Measurements from ENCODE around the gene METTL9.
"Not testable (repeated sequence)": the region's sequence is repeated elsewhere in the genome, so short reads cannot be mapped to it uniquely, and the experiment has no call there.

The METTL9 gene

DNA sequence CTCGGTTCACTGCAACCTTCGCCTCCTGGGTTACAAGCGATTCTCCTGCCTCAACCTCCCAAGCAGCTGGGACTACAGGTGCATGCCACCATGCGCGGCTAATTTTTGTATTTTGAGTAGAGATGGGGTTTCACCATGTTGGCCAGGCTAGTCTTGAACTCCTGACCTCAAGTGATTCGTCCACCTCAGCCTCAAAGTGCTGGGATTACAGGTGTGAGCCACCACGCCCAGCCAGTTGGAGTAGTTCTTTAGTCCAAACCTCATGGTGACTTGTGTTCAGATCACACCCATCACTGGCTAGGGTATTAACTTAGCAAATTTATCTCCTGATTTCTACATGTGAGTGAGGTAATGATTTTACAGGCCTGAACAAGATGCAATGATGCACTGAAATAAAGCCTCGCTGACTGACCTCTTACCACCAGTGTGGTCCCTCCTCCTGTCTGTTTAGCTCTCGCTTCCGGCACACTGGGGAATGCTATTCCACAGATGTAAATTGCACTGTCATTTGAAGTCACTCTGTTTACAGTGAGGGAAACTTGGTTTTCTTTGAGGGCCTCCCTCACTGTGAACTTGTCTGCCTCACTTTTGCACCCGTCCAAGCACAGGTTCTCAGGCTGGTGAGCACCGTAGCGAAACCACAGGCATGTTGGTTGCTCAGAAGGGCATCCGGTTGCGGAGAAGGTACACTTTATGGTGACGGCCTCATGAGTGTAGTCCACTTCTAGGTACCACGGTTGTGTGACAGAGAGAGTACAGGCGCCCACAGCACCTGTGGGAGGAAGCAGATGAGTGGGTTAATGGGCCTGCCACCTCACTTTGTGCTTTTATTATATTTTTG, 47.6 kb downstream of the METTL9 start:
- DNase-seq (ENCODE audit: extremely low read depth, insufficient read length) = peak; percentile 81
- Histone ChIP-seq H3K27me3 (replicated peaks; ENCODE audit: control insufficient read depth, insufficient read depth, low read length) (no peaks in the 10 kb centered on the region), H3K4me3 (replicated peaks; ENCODE audit: low read depth, low read length) (no peak overlapping the region), H3K36me3 (ENCODE audit: control insufficient read depth, insufficient read depth, low read length) (no peaks in the 10 kb centered on the region; the same call in 1 of the 2 replicates)
- TF ChIP-seq, protein P1, sequence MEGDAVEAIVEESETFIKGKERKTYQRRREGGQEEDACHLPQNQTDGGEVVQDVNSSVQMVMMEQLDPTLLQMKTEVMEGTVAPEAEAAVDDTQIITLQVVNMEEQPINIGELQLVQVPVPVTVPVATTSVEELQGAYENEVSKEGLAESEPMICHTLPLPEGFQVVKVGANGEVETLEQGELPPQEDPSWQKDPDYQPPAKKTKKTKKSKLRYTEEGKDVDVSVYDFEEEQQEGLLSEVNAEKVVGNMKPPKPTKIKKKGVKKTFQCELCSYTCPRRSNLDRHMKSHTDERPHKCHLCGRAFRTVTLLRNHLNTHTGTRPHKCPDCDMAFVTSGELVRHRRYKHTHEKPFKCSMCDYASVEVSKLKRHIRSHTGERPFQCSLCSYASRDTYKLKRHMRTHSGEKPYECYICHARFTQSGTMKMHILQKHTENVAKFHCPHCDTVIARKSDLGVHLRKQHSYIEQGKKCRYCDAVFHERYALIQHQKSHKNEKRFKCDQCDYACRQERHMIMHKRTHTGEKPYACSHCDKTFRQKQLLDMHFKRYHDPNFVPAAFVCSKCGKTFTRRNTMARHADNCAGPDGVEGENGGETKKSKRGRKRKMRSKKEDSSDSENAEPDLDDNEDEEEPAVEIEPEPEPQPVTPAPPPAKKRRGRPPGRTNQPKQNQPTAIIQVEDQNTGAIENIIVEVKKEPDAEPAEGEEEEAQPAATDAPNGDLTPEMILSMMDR (IDR thresholded peaks at IDR 0.05; ENCODE audit: insufficient read depth, low read length, poor library complexity, severe bottlenecking) = no peak

DNA sequence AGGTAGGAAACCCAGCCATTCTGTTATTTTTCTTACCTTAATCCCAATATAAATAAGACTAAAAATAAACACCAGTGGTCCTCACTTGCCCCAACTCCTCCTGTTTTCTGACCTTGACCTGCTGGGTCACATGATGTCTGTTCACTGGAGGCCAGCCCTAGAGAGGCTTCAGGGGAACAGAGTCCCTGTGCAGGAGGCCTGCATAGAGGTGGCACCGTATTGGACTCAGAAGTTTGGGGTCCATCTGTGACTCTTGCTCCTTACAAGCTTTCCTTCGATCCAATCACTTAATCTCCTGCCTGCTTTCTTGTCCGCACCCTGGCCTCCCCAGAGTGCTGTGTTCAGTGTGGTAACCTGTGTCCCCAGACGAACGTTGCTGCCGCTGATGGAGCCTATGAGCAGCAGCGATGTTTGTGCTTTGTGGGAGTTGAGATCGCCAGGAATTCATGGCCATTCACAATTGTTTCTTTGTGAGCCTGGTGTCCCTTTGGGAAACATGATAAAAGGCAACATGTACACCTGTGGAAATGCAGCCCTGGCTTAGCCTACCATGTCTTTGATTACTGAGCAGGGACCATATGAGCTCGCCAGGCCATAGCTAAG, 48.3 kb downstream of the METTL9 start:
- Histone ChIP-seq H3K27me3 (replicated peaks; ENCODE audit: control insufficient read depth, insufficient read depth, low read length) (no peaks in the 10 kb centered on the region), H3K4me3 (replicated peaks; ENCODE audit: low read depth, low read length) (no peak overlapping the region), H3K36me3 (ENCODE audit: control insufficient read depth, insufficient read depth, low read length) (no peaks in the 10 kb centered on the region; the same call in 1 of the 2 replicates)
- no peak for DNase-seq (ENCODE audit: extremely low read depth, insufficient read length)
- TF ChIP-seq, protein P1 (IDR thresholded peaks at IDR 0.05; ENCODE audit: insufficient read depth, low read length, poor library complexity, severe bottlenecking) = no peak

DNA sequence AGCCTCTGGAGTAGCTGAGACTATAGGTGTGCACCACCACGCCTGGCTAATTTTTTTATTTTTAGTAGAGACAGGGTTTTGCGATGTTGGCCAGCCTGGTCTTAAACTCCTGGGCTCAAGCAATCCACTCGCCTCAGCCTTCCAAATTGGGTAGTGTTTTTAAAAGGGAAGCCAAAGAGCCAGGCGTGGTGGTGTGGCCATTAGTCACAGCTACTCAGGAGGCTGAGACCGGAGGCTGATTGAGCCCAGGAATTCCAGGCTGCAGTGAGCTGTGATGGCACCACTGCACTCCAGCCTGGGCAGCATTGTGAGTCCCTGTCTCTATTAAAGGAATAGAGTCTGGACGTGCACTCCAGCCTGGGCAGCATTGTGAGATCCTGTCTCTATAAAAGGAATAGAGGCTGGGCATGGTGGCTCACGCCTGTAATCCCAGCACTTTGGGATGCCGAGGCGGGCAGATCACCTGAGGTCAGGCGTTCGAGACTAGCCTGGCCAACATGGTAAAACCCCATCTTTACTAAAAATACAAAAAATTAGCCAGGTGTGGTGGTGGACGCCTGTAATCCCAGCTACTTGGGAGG, 50.5 kb downstream of the METTL9 start:
- not testable (repeated sequence) for H3K36me3 ChIP-seq (ENCODE audit: control insufficient read depth, insufficient read depth, low read length); DNase-seq (ENCODE audit: extremely low read depth, insufficient read length); H3K27me3 ChIP-seq (replicated peaks; ENCODE audit: control insufficient read depth, insufficient read depth, low read length); H3K4me3 ChIP-seq (replicated peaks; ENCODE audit: low read depth, low read length)

DNA sequence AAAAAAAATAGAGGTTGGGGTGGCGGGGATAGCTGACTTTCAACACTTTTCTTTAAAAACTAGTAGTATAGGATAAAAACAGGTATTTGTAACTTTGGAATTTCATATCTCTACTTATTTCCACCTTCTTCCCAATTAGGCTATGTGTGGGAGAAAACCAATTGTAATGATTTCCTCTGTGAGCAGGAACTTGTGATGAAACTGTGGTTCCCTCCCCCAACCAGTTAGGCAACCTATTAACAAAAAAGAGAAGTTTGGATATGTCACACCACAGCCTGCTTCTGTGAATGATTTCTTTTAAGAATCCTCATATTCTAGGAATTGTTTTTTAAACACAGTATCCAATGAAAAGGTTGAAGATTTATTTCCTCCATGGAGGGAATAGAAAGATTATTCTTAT, 51.1 kb downstream of the METTL9 start:
- no peak for DNase-seq (ENCODE audit: extremely low read depth, insufficient read length)
- Histone ChIP-seq H3K36me3 (ENCODE audit: control insufficient read depth, insufficient read depth, low read length) (no peaks in the 10 kb centered on the region; the same call in 1 of the 2 replicates), H3K4me3 (replicated peaks; ENCODE audit: low read depth, low read length) (no peak overlapping the region), H3K27me3 (replicated peaks; ENCODE audit: control insufficient read depth, insufficient read depth, low read length) (no peaks in the 10 kb centered on the region; the same call in 1 of the 2 replicates)
- TF ChIP-seq, protein P1 (IDR thresholded peaks at IDR 0.05; ENCODE audit: insufficient read depth, low read length, poor library complexity, severe bottlenecking) = no peak

DNA sequence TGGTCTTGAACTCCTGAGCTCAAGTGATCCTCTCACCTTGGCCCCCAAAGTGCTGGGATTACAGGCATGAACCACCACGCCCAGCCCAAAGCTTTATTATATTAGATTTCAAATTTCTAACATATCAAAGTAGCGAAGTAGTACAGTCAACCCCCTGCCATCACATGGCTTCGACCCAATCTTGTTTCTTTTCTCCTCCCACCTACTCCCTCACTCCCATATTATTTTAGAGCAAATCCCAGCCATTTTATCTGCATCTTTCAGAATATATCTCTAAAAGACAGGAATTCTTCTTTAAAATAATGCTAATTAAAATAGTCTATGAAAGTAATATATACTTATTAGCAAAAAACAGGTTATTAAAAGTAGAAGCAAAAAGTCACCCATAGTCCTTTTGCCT, 52.1 kb downstream of the METTL9 start:
- Histone ChIP-seq H3K4me3 (replicated peaks; ENCODE audit: low read depth, low read length) (no peak overlapping the region), H3K36me3 (ENCODE audit: control insufficient read depth, insufficient read depth, low read length) (no peaks in the 10 kb centered on the region; the same call in 1 of the 2 replicates), H3K27me3 (replicated peaks; ENCODE audit: control insufficient read depth, insufficient read depth, low read length) (no peaks in the 10 kb centered on the region; the same call in 1 of the 2 replicates)
- TF ChIP-seq, protein P1 (IDR thresholded peaks at IDR 0.05; ENCODE audit: insufficient read depth, low read length, poor library complexity, severe bottlenecking) = no peak
- no peak for DNase-seq (ENCODE audit: extremely low read depth, insufficient read length)

DNA sequence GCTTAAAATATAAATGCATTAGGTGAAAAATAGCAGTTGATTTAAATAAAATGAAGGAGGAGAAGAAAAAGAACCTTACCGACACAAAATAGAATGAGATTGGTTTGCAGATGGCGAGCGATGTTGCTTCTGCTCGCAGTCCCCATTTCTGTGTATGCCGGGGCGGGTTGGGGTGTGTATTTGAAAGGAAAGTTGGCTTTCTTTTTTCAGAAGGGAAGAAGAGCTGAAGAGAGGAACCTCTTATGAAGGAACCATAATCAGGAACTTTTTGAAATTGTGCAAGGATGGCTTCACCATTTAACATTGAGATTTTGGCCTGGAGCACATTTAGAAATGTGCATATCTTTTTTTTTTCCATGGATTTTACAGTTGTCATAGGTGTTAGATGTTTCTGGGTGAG, 53.1 kb downstream of the METTL9 start, which contains the start of gene IGSF6:
TSS of gene IGSF6 (minus strand) at position 156 of the 400 bp plus-strand sequence. CDS start at position 146, 10 bp downstream.
- Histone ChIP-seq H3K36me3 (ENCODE audit: control insufficient read depth, insufficient read depth, low read length) (no peaks in the 10 kb centered on the region; the same call in 1 of the 2 replicates), H3K4me3 (replicated peaks; ENCODE audit: low read depth, low read length) (no peak within 1 kb of the TSS), H3K27me3 (replicated peaks; ENCODE audit: control insufficient read depth, insufficient read depth, low read length) (no peaks in the 10 kb centered on the region; the same call in 1 of the 2 replicates)
- DNase-seq (ENCODE audit: extremely low read depth, insufficient read length) = no peak
- TF ChIP-seq, protein P1 (IDR thresholded peaks at IDR 0.05; ENCODE audit: insufficient read depth, low read length, poor library complexity, severe bottlenecking) = no peak

Data from GM06990 (cell line).